Stomach (tissue), 4 donors: ENCODE data around the gene SACM1L.

Experiments
- CTCF ChIP-seq, 7 experiments: fragments of 450-650 bp in 4 of 7; fragments of 200-600 bp in 3 of 7; sonication (generic) in 3 of 7; IDR thresholded peaks; one replicate each; pipeline ENCODE4 v1.5.1; 2016 to 2019; ENCODE audit warnings: antibody characterized with exemption in 7 of 7, control low read depth in 2 of 7, mild to moderate bottlenecking in 1 of 7
- EP300 ChIP-seq: sonication (generic); formaldehyde crosslinking; IDR thresholded peaks from one replicate; pipeline ENCODE4 v1.6.1; 2017; ENCODE audit warnings: antibody characterized with exemption
- POLR2A ChIP-seq, 4 donors: fragments of 450-650 bp; IDR thresholded peaks; one replicate each; pipeline ENCODE4 v1.6.1; 2016; ENCODE audit warnings: antibody characterized with exemption in 4 of 4, control low read depth in 2 of 4, mild to moderate bottlenecking in 1 of 4, moderate library complexity in 1 of 4
- POLR2AphosphoS5 ChIP-seq, 3 donors: sonication (generic); formaldehyde crosslinking; IDR thresholded peaks; one replicate each; pipeline ENCODE4 v1.6.1; 2016; ENCODE audit warnings: antibody characterized with exemption in 3 of 3

GRCh38 chr3:45789235-45789812, 100.1 kb downstream of the SACM1L start:
- TF ChIP-seq POLR2AphosphoS5 (IDR thresholded peaks at IDR 0.05), result no peak
- TF ChIP-seq CTCF (IDR thresholded peaks at IDR 0.05), result no peak
- TF ChIP-seq EP300, result no peak
- no peak for TF ChIP-seq POLR2A (IDR thresholded peaks at IDR 0.05)
